ENCODE measurements around the gene PEX12.

- no peak for TF ChIP-seq CTCF (IDR thresholded peaks at IDR 0.05)
- TF ChIP-seq POLR2A (IDR thresholded peaks at IDR 0.05) = no peak
Measured at GRCh38 chr17:35539659-35540026, 38.7 kb downstream of the PEX12 start.

Measured in Peyer's patch (tissue), 4 donors.